GM19351 (cell line): ENCODE measurements around the gene FRMD3.

Experiments used
- ATAC-seq: cut with Tn5 transposase; IDR thresholded peaks from one replicate; pipeline ENCODE4 v1.9.1; 2021; ENCODE audit warnings: mild to moderate bottlenecking, moderate library complexity; ENCODE audit not compliant: unreplicated experiment

Gene FRMD3

GRCh38 chr9:83475741-83476140, 62.5 kb downstream of the FRMD3 start:
- no peak for ATAC-seq

- ATAC-seq, result no peak
These were observed 63.6 kb downstream of the FRMD3 start for GRCh38 chr9:83474631-83475030.

GRCh38 chr9:83473488-83473971, 64.7 kb downstream of the FRMD3 start:
- peak; percentile 99 for ATAC-seq

- ATAC-seq, result no peak
These were observed 65.4 kb downstream of the FRMD3 start for GRCh38 chr9:83472764-83473163.

- no peak for ATAC-seq
These were observed 66.0 kb downstream of the FRMD3 start for GRCh38 chr9:83472221-83472665.

GRCh38 chr9:83471241-83471640, 67.0 kb downstream of the FRMD3 start:
- no peak for ATAC-seq

GRCh38 chr9:83469722-83470121, 68.5 kb downstream of the FRMD3 start:
- ATAC-seq, result no peak

- ATAC-seq, result no peak
These were observed 69.4 kb downstream of the FRMD3 start for GRCh38 chr9:83468821-83469220.

GRCh38 chr9:83466877-83467276, 71.3 kb downstream of the FRMD3 start:
- ATAC-seq, result no peak

GRCh38 chr9:83466351-83466750, 71.8 kb downstream of the FRMD3 start:
- ATAC-seq, result no peak

- ATAC-seq, result no peak
These were observed 78.4 kb downstream of the FRMD3 start for GRCh38 chr9:83459830-83460229.

GRCh38 chr9:83458530-83458929, 79.7 kb downstream of the FRMD3 start:
- no peak for ATAC-seq

- no peak for ATAC-seq
These were observed 81.2 kb downstream of the FRMD3 start for GRCh38 chr9:83457005-83457404.

GRCh38 chr9:83456226-83456625, 82.0 kb downstream of the FRMD3 start:
- no peak for ATAC-seq

GRCh38 chr9:83454076-83454475, 84.1 kb downstream of the FRMD3 start:
- no peak for ATAC-seq

GRCh38 chr9:83451308-83451707, 86.9 kb downstream of the FRMD3 start:
- ATAC-seq, result no peak

GRCh38 chr9:83449983-83450382, 88.2 kb downstream of the FRMD3 start:
- no peak for ATAC-seq

GRCh38 chr9:83449166-83449565, 89.0 kb downstream of the FRMD3 start:
- ATAC-seq, result no peak

GRCh38 chr9:83448626-83449025, 89.6 kb downstream of the FRMD3 start:
- no peak for ATAC-seq

GRCh38 chr9:83447351-83447750, 90.8 kb downstream of the FRMD3 start:
- ATAC-seq, result no peak

GRCh38 chr9:83445703-83446265, 92.4 kb downstream of the FRMD3 start:
- no peak for ATAC-seq

- no peak for ATAC-seq
These were observed 94.1 kb downstream of the FRMD3 start for GRCh38 chr9:83444110-83444509.

- no peak for ATAC-seq
These were observed 96.8 kb downstream of the FRMD3 start for GRCh38 chr9:83441390-83441789.
